Kidney capillary endothelial cell (primary cell): ENCODE measurements around the gene KCNQ4.
A peak's percentile ranks its signal among the peaks of the same experiment; 100 is the strongest.

ENCODE experiments used
- DNase-seq: peaks from one replicate; pipeline ENCODE4 v3.0.0-alpha.2; 2018; ENCODE audit warnings: low spot score

The KCNQ4 gene

DNA sequence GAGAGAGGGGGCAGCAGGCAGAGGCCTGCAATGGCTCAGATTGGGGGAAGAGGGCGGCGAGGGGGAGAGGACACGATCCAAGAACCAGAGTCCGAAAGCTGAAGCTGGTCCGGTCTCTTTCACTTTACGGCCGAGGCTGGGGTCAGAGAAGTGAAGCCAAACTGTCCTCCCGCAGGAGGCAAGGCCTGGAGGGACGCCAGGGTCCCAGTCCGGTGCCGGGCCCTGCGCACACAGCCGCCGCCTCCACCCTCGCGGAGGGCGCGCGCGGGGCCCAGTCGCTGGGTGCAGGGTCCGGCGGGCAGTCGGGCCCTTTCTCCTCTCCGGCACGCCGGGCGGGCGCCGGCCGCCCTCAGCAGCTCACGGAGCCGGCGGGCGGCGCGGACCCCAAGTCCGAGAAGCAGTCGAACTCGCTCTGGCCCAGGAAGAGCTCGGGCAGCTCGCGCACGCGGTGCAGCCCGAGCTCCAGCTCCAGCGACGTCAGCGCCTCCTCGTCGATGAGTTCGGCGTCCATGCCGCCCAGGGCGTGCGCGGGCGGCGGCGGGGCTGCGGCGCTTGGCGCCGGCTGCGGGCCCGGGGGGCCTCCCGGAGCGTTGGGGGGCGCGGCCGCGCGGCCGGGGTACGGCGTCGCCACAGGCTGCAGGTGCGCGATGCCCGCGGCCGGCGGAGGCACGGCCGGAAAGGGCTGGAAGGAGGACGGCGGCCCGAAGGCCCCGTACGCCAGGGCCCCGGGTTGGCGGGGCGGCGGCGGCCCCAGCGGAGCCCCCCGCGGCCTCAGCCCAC lies 77.8 kb downstream of the KCNQ4 start:
- no peak for DNase-seq

DNA sequence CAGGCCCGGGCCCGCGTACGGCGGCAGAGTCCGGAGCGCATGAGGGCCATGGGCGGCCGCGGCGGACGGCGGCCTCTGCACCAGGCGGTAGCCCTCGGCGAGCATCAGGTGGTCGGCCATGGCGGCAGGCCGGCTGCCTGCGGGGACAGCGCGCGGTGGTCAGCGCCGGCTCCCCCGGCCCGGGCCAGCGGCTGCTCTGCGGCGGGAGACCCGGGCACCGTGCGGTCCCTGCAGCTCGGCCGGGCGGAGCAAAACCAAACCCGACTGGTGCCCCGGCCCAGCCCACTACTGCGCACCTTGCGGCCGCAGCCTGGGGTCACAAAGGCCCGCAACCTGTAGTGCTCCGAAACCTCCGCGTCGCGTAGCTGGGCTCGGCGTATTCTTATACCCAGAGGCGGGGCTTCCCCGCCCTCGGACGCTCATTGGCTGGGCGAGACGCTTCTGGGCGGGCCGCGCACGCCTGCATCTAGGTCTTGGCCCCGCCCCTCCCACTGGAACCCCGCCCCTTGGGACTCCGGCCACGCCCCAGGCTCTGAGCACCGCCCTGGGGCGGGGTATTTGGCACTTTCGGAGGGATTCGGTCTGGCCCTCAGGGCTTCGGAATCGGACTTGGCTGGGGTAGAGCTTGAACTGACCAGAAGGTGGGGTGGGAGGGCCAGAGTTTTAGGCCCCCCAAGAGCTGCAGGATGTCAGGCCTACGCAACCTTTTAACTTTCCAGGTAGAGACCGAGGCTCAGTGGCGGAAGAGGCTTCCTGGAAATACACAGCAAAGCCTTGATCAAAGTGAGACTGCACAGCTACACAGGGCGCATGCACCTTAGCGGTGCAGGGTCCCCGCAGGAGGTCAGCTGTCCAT lies 78.6 kb downstream of the KCNQ4 start, which contains the start of gene CITED4:
TSS of gene CITED4 (minus strand) at position 356 of the 856 bp plus-strand sequence. CDS start at position 120, 236 bp downstream.
- DNase-seq, result peak; percentile 92

DNA sequence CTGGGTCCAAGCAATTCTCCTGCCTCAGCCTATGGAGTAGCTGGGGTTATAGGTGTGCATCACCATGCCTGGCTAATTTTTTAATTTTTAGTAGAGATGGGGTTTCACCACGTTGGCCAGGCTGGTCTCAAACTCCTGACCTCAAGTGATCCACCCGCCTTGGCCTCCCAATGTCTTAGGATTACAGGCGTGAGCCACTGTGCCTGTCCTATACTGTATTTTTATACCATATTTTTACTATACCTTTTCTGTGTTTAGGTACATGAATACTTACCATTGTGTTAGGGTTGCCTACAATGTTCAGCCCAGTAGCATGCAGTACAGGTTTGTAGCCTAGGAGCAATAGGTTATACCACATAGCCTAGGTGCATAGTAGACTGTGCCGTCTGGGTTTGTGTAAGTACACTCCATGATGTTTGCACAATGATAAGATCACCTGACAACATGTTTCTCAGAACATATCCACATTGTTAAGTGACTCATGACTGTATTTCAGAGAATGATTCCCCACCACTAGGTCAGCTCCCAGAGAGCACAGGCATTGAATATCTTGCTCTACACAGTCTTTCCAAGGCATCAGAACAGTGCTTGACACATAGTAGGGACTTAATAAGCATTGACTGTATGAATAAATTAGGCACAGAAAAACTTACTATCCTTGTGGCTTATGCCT lies 84.6 kb downstream of the KCNQ4 start:
- DNase-seq, result no peak

DNA sequence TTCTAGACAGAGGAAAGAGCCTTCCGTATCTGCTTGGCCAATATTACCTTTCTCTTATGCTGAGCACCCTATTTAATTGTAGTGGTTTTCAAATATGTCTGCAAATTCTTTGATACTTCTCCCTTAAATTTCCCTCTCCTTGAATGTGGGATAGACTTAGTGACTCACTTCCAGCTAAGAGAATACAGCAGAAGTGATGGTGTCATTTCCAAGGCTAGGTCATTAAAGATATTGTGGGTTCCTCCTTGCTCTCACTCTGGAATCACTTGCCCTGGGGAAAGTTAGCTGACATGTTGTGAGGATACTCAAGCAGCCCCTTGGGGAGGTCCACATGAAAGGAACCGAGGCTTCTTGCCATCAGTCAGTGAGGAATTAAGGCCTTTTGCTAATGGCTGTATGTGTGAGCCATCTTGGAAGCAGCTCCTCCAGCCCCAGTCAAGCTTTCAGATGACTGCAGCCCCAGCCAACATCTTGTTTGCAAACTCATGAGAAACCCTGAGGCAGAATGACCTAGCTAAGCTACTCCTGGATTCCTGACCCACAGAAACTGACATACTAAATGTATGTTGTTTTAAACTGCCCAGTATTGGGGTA lies 86.6 kb downstream of the KCNQ4 start:
- no peak for DNase-seq

DNA sequence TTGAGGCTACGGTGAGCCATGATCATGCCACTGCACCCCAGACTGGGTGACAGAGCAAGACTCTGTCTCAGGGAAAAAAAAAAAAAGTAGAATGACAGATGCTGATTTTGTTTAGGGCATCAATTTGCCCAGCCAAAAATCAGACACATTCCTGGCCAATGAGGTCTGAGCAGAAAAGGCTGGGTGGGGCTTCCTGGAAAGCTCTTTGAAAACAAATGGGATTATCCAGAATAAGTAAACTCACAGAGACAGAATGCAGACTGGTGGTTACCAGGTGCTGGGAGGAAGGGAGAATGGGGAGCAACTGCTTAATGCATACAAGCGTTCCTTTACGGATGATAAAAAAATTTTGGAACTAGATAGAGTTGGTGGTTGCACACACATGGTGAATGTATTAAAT lies 88.7 kb downstream of the KCNQ4 start:
- no peak for DNase-seq

DNA sequence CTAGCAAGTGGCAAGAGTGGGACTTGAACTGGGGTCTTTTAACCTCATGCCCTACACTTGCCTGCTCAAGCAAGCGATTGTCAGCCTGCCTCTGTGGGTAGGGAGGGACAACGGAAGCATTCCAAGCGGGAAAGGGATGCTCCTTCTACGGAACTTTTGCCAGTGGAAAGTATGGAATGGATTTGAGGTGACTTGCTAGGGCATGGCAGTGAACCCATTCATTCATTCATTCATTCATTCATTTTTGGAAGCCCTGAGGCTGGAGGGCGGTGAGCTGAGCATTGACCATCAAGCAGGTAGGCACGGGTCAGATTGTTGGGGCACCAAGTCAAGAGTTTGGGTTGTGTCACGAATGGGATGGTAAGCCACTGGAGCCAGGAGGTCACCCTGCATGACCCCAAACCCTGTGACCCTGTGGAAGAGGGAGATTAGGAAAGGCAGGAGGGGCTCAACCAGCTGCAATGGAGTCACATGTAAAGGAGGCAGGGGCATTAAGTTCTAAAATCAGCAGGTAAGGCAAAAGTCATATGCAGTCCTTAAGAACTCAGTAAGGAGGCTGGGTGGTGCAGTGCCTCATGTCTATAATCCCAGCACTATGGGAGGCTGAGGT lies 90.4 kb downstream of the KCNQ4 start:
- DNase-seq, result no peak

DNA sequence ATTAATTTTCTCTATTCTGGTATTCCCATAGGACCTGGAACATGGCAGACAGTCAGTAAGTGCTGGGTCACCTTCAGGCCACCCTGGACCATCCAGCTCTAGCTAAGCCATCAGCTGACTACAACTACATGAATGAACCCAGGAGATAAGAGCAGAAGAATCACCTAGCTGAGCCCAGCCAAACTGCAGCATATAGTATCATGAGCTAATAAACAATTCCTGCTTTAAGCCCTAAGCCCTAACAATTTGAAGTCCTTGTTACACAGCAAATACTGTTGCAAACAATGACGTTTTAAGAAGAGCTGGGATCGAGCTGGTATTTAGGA lies 92.8 kb downstream of the KCNQ4 start:
- DNase-seq, result no peak

DNA sequence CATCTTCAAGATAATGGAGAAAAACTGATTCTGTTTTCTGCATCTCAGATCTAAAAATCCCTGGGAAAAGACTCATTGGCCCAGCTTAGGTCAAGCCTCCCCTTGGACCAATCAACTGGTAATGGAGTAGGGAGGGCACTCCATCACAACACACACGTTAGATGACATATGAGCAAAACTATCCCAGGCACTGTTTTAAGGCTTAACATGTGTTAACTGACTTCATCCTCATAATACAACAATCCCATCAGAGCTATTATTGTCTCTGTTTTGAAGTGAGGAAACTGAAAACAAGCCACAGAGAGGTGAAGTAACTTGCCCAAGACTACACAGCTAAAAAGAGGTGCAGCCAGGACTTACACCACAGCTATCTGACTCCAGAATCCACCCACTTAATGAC lies 93.3 kb downstream of the KCNQ4 start:
- no peak for DNase-seq

DNA sequence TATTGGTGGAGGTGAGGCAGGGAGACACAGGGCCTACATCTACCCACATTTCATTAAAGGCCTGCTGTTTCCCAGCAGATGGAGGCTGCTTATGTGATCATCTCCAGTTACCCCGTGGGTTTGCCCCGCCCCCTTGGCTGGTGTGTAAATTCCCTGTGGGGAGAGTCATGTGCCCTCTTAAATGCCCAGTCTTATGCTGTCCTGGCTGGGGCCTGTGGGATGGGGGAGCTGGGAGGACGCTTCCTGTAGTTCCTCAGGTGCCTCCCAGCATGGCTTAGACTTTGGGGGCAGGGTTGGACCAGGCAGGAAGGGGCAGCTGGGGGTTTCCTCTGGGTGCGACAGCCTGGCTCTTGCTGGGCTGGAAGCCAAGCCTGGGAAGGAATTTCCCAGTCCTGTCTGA lies 94.1 kb downstream of the KCNQ4 start:
- DNase-seq, result peak; percentile 85

DNA sequence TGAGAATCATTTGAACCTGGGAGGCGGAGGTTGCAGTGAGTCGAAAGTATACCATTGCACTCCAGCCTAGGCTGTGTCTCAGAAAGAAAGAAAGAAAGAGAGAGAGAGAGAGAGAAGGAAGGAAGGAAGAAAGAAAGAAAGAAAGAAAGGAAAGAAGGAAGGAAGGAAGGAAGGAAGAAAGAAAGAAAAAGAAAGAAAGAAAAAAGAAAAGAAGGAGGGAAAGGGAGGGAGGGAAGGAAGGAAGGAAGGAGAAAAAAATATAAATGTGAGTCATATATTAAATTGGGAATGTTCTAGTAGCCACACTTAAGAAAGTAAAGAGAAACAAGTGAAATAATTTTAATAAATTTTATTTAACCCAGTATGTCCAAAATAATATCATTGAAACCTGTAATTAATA lies 95.3 kb downstream of the KCNQ4 start:
- DNase-seq, result no peak

DNA sequence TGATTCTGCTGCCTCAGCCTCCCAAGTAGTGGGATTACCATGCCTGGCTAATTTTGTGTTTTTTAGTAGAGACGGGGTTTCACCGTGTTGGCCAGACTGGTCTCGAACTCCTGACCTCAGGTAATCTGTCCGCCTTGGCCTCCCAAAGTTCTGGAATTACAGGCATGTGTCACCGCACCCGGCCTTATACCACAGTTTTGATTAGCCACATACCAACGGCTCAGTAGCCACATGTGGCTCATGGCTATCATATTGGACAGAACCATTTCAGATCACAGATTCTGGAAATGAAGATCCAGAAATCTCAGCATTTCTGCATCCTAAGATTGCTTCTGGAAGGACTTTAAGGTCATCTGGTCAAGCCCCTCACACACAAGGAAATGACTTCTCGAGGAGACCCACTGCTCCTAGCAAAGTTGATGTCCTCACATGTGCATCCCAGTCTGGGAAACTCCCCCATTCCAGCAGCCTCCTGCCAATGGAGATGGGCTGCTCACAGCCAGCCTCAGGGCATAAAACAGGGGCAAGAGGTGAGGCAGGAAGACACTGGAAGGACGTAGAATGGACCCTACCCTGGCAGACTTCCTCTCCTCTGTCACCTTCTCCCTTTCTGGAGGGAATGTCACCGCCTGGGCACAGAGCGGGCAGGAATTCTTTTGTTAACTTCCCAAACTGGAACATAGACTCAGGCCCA lies 96.0 kb downstream of the KCNQ4 start:
- no peak for DNase-seq

DNA sequence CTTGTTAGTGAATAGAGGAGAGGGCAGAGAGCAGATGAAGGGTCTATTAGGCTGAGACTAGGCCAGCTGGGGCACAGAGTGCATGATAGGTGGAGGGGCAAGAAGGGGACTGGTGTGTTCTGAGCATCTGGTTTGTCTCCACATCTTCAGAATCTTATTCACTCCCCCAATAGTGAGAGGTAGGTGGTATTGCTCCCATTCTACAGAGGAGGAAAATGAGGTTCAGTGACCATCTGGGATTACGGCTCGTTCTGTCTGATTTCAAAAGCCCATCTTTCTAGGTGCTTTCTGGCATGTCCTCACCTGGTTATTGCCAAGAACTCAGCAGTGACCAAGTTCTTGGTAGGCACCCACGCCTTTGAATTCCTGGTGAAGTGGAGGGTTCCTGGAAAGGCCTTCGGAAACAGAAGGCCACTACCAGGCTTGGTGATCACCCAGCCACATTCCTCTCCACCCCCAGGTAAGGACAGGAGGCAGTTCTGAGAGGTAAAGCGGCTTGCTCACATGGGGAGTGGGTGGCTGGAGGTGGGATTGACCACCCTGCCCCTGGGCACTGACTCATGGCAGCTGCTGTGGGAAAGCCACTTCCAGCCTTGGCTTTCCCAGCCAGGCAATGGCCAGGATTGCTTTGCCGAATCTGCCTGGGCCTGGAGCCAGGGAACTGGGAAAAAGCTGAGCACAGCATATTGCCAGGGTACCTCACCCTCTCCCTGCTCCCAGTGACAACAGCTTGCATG lies 97.4 kb downstream of the KCNQ4 start:
- DNase-seq, result no peak

DNA sequence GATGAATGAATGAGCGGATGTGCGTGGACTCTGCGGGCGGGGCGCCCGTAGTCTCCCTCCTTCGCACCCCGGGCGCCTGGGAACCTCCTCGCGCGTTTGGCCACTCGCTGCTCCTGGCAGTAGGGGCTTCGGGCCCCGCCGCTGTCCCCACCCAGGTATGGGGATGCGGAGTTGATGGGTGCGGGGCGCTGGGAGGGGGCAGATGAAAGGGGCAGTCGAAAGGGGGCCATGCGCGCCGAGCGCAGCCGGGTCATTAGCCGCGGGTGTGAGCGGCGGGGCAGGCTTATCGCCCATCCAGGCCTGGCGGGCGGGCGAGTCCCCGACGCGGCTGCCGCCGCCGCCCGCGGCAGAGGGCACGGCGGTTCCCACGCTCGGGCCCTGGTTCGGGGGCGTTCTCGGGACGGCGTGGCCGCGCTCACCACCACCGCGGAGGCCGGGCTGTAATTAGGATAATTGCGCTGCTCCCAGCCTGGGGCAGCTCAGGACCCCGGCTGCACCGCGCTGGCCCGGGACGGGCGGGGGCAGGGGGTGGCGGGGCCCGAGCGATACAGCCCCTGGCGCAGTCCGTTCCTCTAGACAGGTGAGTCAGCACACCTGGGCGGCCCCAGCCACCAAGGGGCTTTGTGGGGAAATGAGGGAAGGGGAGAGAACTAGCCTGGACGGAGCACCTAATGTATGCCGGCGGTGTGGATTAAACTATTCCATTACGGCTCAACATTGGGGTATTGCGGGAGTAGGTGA lies 100.6 kb downstream of the KCNQ4 start:
- DNase-seq, result no peak

DNA sequence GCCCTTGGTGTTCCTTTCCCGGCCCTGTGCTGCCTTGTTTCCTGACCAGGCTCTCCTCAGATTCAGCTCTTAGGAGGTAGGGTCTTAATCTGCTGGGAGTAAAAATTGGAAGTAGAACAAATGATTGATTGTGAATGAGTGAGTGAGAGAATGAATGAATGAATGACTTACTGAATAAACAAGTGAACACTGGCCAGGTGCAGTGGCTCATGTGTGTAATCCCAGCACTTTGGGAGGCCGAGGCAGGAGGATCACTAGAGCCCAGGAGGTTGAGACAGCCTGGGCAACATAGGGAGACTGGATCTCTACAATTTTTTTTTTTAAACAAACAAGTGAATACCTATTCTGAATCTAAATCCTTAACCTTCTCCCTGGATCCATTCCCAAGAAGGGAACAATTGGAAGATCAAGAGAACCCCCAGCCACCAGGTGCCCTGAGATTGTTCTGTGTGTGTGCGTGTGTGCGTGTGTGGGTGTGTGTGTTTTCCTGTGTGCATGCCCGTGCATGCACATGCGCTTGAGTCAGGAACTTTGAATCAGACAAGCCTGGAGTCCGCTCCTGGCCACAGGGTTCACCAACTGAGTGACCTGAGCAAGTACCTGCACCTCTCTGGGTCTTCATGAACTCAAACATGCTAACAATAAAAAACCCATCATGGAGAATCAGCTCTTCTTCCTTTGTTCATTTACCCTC lies 102.9 kb downstream of the KCNQ4 start:
- DNase-seq, result no peak

DNA sequence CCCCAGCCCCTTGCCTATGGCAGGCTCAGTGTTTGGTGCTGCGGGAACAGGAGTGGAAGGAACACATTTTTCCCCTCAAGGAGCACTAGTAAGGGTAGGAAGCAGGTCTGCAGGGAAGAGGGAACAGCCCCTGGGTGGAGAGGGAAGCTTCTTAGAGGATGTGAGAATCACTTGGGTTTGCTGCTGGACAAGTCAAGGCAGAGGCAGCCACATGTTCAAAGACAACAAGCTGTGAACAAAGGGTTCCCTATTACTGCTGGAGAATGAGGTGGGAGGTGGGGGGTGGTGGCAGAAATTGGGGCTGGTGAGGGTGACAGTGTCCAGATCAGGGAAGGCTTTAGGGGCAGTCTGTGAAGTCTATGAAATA lies 103.4 kb downstream of the KCNQ4 start:
- no peak for DNase-seq

DNA sequence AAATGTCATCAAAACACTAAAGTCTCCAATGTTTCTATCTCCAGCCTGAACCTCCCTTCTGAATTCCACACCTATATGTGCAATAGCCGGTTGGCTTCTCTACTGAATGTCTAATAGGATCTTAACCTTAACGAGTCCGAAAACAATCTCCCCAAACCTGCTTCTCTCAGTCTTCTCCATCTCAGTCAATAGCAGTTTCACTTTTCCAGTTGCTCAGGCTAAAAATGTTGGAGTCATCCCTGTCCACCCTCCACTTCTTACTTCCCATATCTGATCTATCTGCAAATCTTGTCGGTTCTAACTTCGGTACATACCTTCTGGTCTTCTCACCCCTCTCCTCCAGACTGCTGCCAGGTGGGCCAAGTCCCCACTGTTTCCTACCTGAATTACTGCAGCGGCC lies 104.1 kb downstream of the KCNQ4 start:
- DNase-seq, result no peak
